ENCODE data around the gene MED26. TPM values are rescaled to one million over a fixed set of nuclear protein-coding genes. Genes with fewer than 3 reads are reported as not detected.

Gene MED26
- total RNA-seq, 2 experiments from 2014 or later: 11.3 to 11.9 TPM

- Mint-ChIP-seq H3K27ac (peak overlapping the region; percentile 82), H3K4me3 (peak overlapping the region; percentile 79)
- intact Hi-C loops (cut with micrococcal nuclease): loop anchor here (1.0 to 5.0 kb wide), 8 partner anchors 10 to 507 kb away; partner anchors contain the start of genes CHERP, HAUS8, MED26 and MYO9B
These were observed 43.5 kb downstream of the MED26 start for GRCh38 chr19:16584248-16585093.

GRCh38 chr19:16582486-16583261 is 45.3 kb downstream of the MED26 start:
- Mint-ChIP-seq H3K9me3 (no peaks in the 10 kb centered on the region), H3K36me3 (ENCODE audit: low read depth) (peaks cover 3% of the 10 kb centered on the region), H3K27me3 (ENCODE audit: low read depth) (no peaks in the 10 kb centered on the region), H3K27ac (peak overlapping the region; percentile 82), H3K4me3 (peak overlapping the region; percentile 1), H3K4me1 (ENCODE audit: low read depth) (peaks cover 64% of the 10 kb centered on the region)
- DNase-seq: no peak
- intact Hi-C loops (cut with micrococcal nuclease): no loop called here
- CTCF ChIA-PET: interaction anchor here (0.6 to 2.1 kb wide), 3 partner anchors 9 to 105 kb away, joined by 4 to 9 read pairs (median 4); no protein-coding TSS in a partner anchor

More at GRCh38 chr19:16584248-16585093, 43.5 kb downstream of the MED26 start:
- CTCF ChIA-PET: interaction anchor here (1.1 to 2.1 kb wide), 4 partner anchors 9 to 42 kb away, joined by 3 to 9 read pairs (median 4); no protein-coding TSS in a partner anchor
- no peaks in the 10 kb centered on the region for H3K27me3 Mint-ChIP-seq (ENCODE audit: low read depth)
- peak; percentile 96 for DNase-seq
- H3K4me1 Mint-ChIP-seq (ENCODE audit: low read depth): peaks cover 79% of the 10 kb centered on the region
- no peaks in the 10 kb centered on the region for H3K9me3 Mint-ChIP-seq
- peaks cover 3% of the 10 kb centered on the region for H3K36me3 Mint-ChIP-seq (ENCODE audit: low read depth)

GRCh38 chr19:16581971-16582343 is 46.0 kb downstream of the MED26 start:
- Mint-ChIP-seq H3K4me3 (no peak overlapping the region), H3K27ac (peak overlapping the region; percentile 0), H3K36me3 (ENCODE audit: low read depth) (peaks cover 3% of the 10 kb centered on the region), H3K4me1 (ENCODE audit: low read depth) (peaks cover 57% of the 10 kb centered on the region), H3K9me3 (no peaks in the 10 kb centered on the region), H3K27me3 (ENCODE audit: low read depth) (no peaks in the 10 kb centered on the region)
- intact Hi-C loops (cut with micrococcal nuclease): no loop called here
- CTCF ChIA-PET: interaction anchor here (1.5 kb wide), 1 partner anchor 43 kb away, joined by 4 read pairs; no protein-coding TSS in a partner anchor
- DNase-seq: no peak

- intact Hi-C loops (cut with micrococcal nuclease): no loop called here
- H3K4me1 Mint-ChIP-seq (ENCODE audit: low read depth): peaks cover 52% of the 10 kb centered on the region
- H3K4me3 Mint-ChIP-seq: no peak overlapping the region
These were observed 46.6 kb downstream of the MED26 start for GRCh38 chr19:16581145-16581970.

GRCh38 chr19:16579381-16579780 is 48.6 kb downstream of the MED26 start:
- no peak for DNase-seq
- peak overlapping the region; percentile 47 for H3K27ac Mint-ChIP-seq
- H3K27me3 Mint-ChIP-seq (ENCODE audit: low read depth): no peaks in the 10 kb centered on the region
- peaks cover 45% of the 10 kb centered on the region for H3K4me1 Mint-ChIP-seq (ENCODE audit: low read depth)
- intact Hi-C loops (cut with micrococcal nuclease): no loop called here
- CTCF ChIA-PET: no interaction called here
- peaks cover 8% of the 10 kb centered on the region for H3K36me3 Mint-ChIP-seq (ENCODE audit: low read depth)
- no peaks in the 10 kb centered on the region for H3K9me3 Mint-ChIP-seq
- no peak overlapping the region for H3K4me3 Mint-ChIP-seq

More at GRCh38 chr19:16581145-16581970, 46.6 kb downstream of the MED26 start:
- H3K9me3 Mint-ChIP-seq: no peaks in the 10 kb centered on the region
- CTCF ChIA-PET: interaction anchor here (1.5 kb wide), 1 partner anchor 43 kb away, joined by 4 read pairs; no protein-coding TSS in a partner anchor
- H3K27ac Mint-ChIP-seq: peak overlapping the region; percentile 42
- H3K27me3 Mint-ChIP-seq (ENCODE audit: low read depth): no peaks in the 10 kb centered on the region
- DNase-seq: no peak
- peaks cover 4% of the 10 kb centered on the region for H3K36me3 Mint-ChIP-seq (ENCODE audit: low read depth)

GRCh38 chr19:16577531-16577985 is 50.4 kb downstream of the MED26 start:
- intact Hi-C loops (cut with micrococcal nuclease): no loop called here
- CTCF ChIA-PET: no interaction called here
- no peak overlapping the region for H3K27ac Mint-ChIP-seq
- H3K36me3 Mint-ChIP-seq (ENCODE audit: low read depth): peaks cover 11% of the 10 kb centered on the region
- DNase-seq: no peak
- no peaks in the 10 kb centered on the region for H3K27me3 Mint-ChIP-seq (ENCODE audit: low read depth)
- H3K9me3 Mint-ChIP-seq: no peaks in the 10 kb centered on the region
- H3K4me3 Mint-ChIP-seq: no peak overlapping the region
- H3K4me1 Mint-ChIP-seq (ENCODE audit: low read depth): peaks cover 46% of the 10 kb centered on the region

GRCh38 chr19:16576690-16577530 is 51.1 kb downstream of the MED26 start:
- H3K4me3 Mint-ChIP-seq: no peak overlapping the region
- H3K27ac Mint-ChIP-seq: no peak overlapping the region
- no peak for DNase-seq
- CTCF ChIA-PET: no interaction called here
- H3K4me1 Mint-ChIP-seq (ENCODE audit: low read depth): peaks cover 43% of the 10 kb centered on the region
- H3K36me3 Mint-ChIP-seq (ENCODE audit: low read depth): peaks cover 13% of the 10 kb centered on the region
- H3K27me3 Mint-ChIP-seq (ENCODE audit: low read depth): no peaks in the 10 kb centered on the region
- intact Hi-C loops (cut with micrococcal nuclease): no loop called here
- H3K9me3 Mint-ChIP-seq: no peaks in the 10 kb centered on the region

- Mint-ChIP-seq H3K27me3 (ENCODE audit: low read depth) (no peaks in the 10 kb centered on the region), H3K4me3 (no peak overlapping the region), H3K36me3 (ENCODE audit: low read depth) (peaks cover 13% of the 10 kb centered on the region), H3K4me1 (ENCODE audit: low read depth) (peaks cover 46% of the 10 kb centered on the region), H3K9me3 (no peaks in the 10 kb centered on the region), H3K27ac (no peak overlapping the region)
- intact Hi-C loops (cut with micrococcal nuclease): no loop called here
- CTCF ChIA-PET: interaction anchor here (1.0 kb wide), 1 partner anchor 8 kb away, joined by 3 read pairs; no protein-coding TSS in a partner anchor
- DNase-seq: no peak
These were observed 51.9 kb downstream of the MED26 start for GRCh38 chr19:16575861-16576689.

- peaks cover 13% of the 10 kb centered on the region for H3K36me3 Mint-ChIP-seq (ENCODE audit: low read depth)
- DNase-seq: no peak
- intact Hi-C loops (cut with micrococcal nuclease): no loop called here
- H3K27me3 Mint-ChIP-seq (ENCODE audit: low read depth): no peaks in the 10 kb centered on the region
- H3K4me3 Mint-ChIP-seq: no peak overlapping the region
- peaks cover 49% of the 10 kb centered on the region for H3K4me1 Mint-ChIP-seq (ENCODE audit: low read depth)
- H3K27ac Mint-ChIP-seq: peak overlapping the region; percentile 69
- no peaks in the 10 kb centered on the region for H3K9me3 Mint-ChIP-seq
- CTCF ChIA-PET: interaction anchor here (1.0 kb wide), 1 partner anchor 9 kb away, joined by 3 read pairs; no protein-coding TSS in a partner anchor
These were observed 52.7 kb downstream of the MED26 start for GRCh38 chr19:16575282-16575681.

GRCh38 chr19:16573925-16574324 is 54.1 kb downstream of the MED26 start:
- H3K4me1 Mint-ChIP-seq (ENCODE audit: low read depth): peaks cover 50% of the 10 kb centered on the region
- CTCF ChIA-PET: interaction anchor here (1.8 kb wide), 1 partner anchor 10 kb away, joined by 9 read pairs; no protein-coding TSS in a partner anchor
- intact Hi-C loops (cut with micrococcal nuclease): no loop called here
- peak overlapping the region; percentile 69 for H3K27ac Mint-ChIP-seq
- DNase-seq: no peak
- H3K36me3 Mint-ChIP-seq (ENCODE audit: low read depth): peaks cover 13% of the 10 kb centered on the region
- peak overlapping the region; percentile 93 for H3K4me3 Mint-ChIP-seq
- H3K27me3 Mint-ChIP-seq (ENCODE audit: low read depth): no peaks in the 10 kb centered on the region
- no peaks in the 10 kb centered on the region for H3K9me3 Mint-ChIP-seq

Data from activated naive CD4-positive, alpha-beta T cell treated with anti-CD3 and anti-CD28 coated beads for 36 hours (primary cell).